ENCODE data around the gene APCDD1L.

DNA sequence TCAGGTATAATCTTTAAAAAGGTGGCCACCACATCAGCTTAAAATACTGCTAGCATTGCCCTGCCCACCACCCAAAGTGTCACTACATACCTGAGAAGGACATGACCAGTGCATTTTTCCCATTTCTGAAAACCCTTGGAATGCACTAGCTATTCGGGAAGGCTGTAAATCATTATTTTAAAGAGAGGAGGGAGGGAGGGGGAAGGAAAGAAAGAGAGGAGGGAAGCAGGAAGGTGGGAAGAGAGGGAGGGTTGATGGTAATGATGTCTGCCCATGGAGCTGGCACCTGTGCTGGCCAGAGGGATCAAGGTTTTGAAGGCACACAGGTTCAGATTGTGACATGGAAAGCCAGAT is 93.7 kb downstream of the APCDD1L start:
- TF ChIP-seq POLR2AphosphoS5 (IDR thresholded peaks at IDR 0.05; ENCODE audit: low read depth, low read length) (no peak), POLR2A (IDR thresholded peaks at IDR 0.05; ENCODE audit: low read depth, low read length) (no peak), PAX5 (IDR thresholded peaks at IDR 0.05; ENCODE audit: insufficient read depth, low read length, severe bottlenecking) (no peak)

Measured in GM12891 (cell line).